HG03521 (cell line): ENCODE measurements around the gene MYO9A.

Source experiments
- ATAC-seq: cut with Tn5 transposase; IDR thresholded peaks from one replicate; pipeline ENCODE4 v1.9.1; 2021; ENCODE audit warnings: mild to moderate bottlenecking, moderate library complexity; ENCODE audit not compliant: unreplicated experiment

MYO9A gene

DNA sequence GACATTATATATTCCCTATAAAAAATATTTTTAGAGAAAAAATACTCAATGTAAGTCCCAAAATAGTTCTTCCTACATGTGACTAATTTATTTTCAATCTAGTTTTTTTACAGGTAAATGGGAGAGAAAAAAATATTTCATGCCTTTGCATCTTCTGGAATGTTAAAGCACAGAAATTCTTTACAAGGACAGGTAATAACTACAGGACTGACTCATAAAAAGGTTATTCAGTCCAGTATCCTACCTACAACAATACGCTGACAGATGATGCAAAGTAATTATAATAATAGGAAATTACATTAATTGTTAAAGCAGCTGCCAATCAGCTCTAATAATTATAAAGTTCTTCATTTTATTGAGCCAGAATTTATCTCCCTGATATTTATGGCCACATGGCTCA, 147.5 kb downstream of the MYO9A start:
- ATAC-seq: no peak

- no peak for ATAC-seq
Measured at GRCh38 chr15:71962537-71962936, 155.4 kb downstream of the MYO9A start.

DNA sequence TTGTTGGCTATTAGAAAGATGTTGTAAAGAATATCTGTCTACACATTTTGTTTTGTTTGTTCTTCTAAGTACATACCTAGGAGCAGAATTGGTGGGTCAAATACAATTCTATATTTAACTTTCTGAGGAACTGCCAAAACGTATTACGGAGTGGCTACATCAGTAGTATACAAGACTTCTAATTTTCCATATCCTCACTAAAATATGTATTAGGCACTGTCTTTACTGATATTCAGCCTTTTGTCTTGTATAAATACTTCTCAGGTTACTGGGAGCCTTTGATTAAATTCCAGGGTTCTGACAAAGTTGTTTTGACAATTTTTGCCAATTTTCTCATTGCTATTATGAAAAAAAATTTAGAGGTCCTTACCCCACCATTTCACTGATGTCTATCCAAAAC, 160.9 kb downstream of the MYO9A start:
- ATAC-seq: no peak

DNA sequence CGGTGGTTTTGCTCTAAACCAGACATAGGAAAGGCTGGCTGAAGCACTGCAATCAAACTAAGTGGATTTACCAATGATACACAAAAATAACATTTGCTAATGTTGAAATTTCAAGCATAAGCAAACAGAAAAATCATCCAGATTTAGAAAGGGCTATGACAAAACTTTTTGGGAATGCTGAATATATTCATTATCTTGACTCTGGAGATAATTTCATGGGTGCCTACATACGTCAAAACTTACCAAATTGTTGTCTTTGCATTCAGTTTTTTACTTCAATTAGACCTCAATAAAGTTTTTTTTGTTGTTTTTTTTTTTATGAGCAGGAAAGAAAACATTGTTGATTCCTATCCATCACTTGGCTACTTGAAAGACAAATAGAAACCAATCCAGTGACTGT, 166.8 kb downstream of the MYO9A start:
- no peak for ATAC-seq

- no peak for ATAC-seq
Measured at GRCh38 chr15:71945012-71945411, 172.9 kb downstream of the MYO9A start.

DNA sequence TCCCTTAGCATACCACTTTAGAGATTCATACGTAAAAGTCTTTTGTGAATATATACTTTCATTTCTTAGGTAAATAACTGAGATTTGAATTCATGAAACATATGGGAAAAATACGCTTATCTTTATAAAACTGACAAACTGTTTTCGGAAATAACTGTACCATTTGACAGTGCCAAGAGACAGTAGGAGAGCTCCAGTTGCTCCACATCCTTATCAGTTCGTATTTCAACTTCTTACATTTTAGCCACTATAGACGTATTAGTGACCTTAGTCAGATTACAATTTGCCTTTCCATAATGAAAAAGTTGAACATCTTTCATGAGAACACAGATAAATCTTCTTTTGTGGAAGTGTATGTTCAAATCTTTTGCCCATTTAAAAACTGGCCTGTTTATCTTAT, 174.1 kb downstream of the MYO9A start:
- no peak for ATAC-seq

DNA sequence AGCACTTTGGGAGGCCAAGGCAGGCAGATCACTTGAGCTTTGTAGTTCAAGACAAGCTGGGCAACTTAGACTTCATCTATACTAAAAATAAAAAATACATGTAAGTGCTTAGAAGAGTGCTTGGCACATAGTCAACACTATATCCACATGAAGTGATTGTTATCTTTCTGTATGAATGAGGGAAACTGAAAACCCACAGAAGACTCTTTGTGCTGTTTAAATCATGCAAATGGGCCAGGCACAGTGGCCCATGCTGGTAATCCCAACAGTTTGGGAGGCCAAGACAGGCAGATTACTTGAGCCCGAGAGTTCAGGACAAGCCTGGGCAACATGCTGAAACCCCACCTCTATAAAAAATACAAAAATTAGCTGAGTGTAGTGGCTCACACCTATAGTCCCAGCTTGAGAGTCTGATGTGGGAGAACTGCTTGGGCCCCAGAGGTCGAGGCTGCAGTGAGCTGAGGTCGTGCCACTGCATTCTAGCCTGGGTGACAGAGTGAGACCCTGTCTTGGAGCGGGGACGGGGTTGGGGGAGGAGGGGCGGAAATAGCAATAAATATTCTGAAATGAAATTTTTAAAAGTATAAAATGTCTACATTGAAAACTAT, 177.9 kb downstream of the MYO9A start:
- no peak for ATAC-seq

GRCh38 chr15:71937650-71938311, 180.2 kb downstream of the MYO9A start:
- no peak for ATAC-seq

- no peak for ATAC-seq
Measured at GRCh38 chr15:71934446-71934845, 183.5 kb downstream of the MYO9A start.

DNA sequence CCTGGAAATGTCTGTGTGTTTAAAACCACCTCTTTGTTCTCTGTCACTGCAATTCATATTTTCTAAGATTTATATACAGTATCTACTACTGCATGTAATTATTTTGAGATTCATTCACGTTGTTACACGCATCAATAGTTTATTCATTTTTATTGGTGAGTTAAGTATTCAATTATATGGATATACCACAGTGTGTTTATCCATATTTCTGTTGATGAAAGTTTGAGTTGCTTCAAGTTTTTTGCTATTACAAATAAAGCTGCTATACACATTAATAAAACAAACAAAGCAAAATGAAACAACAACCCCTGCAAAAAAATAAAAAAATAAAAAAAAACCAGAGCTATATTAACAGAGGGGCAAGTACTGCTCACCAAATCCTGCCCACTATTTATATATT, 185.3 kb downstream of the MYO9A start:
- no peak for ATAC-seq

- no peak for ATAC-seq
Measured at GRCh38 chr15:71931261-71931660, 186.7 kb downstream of the MYO9A start.

- ATAC-seq: no peak
Measured at GRCh38 chr15:71925145-71925544, 192.8 kb downstream of the MYO9A start.

DNA sequence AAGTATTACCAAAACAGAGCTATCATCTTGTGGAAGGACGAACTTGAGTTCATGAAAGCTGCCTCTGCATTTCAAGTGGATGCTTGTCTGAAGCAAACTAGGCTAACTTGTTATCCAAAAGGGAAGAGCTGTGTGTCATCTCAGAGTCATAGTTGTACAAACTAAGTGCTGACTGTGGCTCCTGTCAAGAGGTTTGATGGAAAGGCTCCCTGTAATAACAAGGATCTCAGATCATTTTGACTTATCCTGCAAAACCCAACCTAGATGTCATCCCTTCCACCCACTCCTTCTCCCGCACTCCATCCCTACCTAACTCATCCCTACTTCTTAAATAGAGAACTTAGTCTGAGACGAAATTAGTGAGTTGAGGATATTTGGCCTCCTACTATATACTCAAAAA, 196.8 kb downstream of the MYO9A start:
- ATAC-seq: no peak

DNA sequence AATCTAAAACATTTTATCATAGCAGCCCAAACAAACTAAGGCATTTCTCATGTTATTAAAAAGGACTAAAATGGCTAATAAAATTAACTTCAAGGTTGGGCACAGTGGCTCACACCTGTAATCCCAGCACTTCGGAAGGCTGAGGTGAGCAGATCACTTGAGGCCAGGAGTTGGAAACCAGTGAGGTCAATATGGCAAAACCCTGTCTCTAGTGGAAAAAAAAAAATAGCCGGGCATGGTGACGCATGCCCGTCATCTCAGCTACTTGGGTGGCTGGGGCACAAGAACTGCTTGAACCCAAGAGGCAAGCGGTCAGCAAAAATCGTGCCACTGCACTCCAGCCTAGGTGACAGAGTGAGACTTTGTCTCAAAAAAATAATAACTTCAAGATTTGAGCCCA, 197.4 kb downstream of the MYO9A start:
- no peak for ATAC-seq

- ATAC-seq: no peak
Measured at GRCh38 chr15:71916834-71917233, 201.1 kb downstream of the MYO9A start.

- ATAC-seq: no peak
Measured at GRCh38 chr15:71914092-71914491, 203.9 kb downstream of the MYO9A start.

- ATAC-seq: no peak
Measured at GRCh38 chr15:71899674-71900073, 218.3 kb downstream of the MYO9A start.

DNA sequence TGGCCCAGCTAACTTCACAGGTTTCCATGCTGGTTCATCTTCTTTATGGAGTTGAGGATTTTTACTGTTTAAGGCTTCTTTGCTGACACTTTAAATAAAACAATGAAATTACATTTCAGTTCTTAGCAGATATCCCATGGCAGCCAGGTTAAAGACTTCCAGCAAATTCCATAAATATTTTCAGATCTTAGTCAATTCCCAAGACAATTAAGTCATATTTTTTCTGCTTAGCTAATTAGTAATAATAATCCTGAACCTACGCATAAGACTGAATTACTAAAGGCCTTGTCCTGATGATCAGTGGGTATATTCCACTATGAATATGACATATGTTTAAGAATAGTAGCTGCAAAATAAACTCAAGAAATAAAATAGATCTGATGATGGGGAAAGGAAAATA, 224.3 kb downstream of the MYO9A start:
- no peak for ATAC-seq

DNA sequence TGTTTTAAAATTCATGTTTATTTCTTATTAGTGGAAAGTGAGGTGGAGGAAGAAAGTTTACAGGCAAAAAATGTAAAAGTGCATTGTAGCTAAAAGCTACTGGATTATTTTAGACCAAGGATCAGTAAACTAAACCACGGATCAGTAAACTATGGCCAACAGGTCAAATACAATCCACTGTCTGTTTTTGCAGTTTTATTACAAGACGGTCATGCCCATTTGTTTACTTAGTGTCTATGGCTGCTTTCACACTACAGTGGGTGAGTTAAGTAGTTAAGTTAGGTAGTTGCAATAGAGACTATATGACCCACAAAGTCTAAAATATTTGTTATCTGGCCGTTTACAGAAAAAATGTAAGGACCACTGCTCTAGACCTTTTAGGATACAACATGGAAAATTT, 225.6 kb downstream of the MYO9A start:
- ATAC-seq: no peak

DNA sequence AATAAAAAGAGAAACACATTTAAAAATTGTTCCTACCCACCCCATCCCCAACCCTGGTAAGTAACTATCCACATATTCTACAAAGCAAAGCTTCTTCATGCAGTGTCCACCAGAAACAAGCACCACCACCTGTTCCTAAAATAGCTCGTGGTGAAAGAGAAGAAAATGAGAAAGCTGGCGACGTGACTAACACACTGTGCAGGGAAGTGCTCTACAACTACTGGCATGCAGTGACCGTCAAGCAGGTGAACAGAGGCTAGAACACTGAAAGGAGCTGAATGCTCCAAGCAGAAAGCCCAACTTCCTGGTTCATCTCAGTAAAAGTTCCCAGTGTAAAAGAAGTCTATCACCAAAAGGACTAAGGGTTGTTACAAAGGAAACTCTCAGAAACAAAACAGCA, 226.9 kb downstream of the MYO9A start:
- no peak for ATAC-seq

- ATAC-seq: no peak
Measured at GRCh38 chr15:71889947-71890346, 228.0 kb downstream of the MYO9A start.

DNA sequence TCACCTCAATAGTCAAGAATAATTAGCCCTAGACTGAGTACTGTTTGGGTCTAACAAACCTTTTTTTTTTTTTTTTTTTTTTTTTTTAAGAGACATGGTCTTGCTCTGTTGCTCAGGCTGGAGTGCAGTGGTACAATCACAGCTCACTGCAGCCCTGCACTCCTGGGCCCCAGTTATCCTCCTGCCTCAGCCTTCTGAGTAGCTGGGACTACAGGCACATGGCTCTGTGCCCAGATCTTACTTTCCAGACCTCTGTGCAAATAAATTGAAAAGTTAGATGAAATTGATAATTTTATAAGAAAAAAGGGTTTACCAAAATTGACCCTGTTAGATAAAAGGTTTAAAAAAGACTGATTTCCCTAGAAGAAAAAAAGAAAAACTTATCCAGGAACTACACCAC, 228.6 kb downstream of the MYO9A start:
- no peak for ATAC-seq

GRCh38 chr15:71888797-71889196, 229.2 kb downstream of the MYO9A start:
- no peak for ATAC-seq
